Measurements from ENCODE around the gene HNRNPA3. TPM values are rescaled to one million over a fixed set of nuclear protein-coding genes. Genes with fewer than 3 reads are reported as not detected.

The HNRNPA3 gene
- total and polyA plus RNA-seq, 10 of the 15 experiments (the other 5 are each of a cell fraction or from before 2014, with no cell fraction given): 40.4 to 343 (median 206) TPM

DNA sequence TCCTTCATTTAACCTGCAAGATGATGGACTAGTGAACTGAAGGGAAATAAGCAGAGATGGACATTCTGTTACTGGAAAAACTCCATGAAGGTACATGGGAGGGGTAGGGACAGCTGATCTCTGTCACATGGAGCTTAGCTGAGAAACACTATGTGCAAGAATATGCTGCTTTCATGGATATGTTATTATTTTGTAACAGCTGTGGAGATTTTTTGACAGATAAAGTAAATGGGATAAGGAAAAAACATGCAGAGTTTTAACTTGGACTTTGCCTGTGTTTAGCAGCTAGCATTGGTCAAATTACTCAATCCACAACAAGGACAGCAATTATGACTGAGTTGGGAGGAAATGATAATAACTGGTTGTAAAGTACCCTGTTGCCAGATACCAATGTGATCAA lies 28.7 kb upstream of the HNRNPA3 start:
- no peaks in the 10 kb centered on the region for H3K9me3 ChIP-seq (replicated peaks; ENCODE audit: control insufficient read depth, insufficient read depth, low read length)
- ChIA-PET CTCF (interaction anchor here (1.2 to 1.5 kb wide), 2 partner anchors 19 to 110 kb away, joined by 3 to 6 read pairs; no protein-coding TSS in a partner anchor), POLR2A (no interaction called here), RAD21 (ENCODE audit: unreplicated experiment) (no interaction called here), SMC1A (ENCODE audit: uncharacterized antibody, unreplicated experiment) (interaction anchor here (0.7 kb wide), 1 partner anchor 11 kb away, joined by 3 read pairs; no protein-coding TSS in a partner anchor)
- TF ChIP-seq LARP7 (IDR thresholded peaks at IDR 0.05) (no peak), FOXM1 (IDR thresholded peaks at IDR 0.05; ENCODE audit: low read depth, low read length) (no peak), SREBF1 (IDR thresholded peaks at IDR 0.05; ENCODE audit: low read length) (no peak), NBN (IDR thresholded peaks at IDR 0.05) (no peak), MYC (IDR thresholded peaks at IDR 0.05; ENCODE audit: insufficient read depth, insufficient read length, insufficient replicate concordance, low read length, severe bottlenecking) (no peak), SUPT20H (IDR thresholded peaks at IDR 0.05; ENCODE audit: borderline replicate concordance, control insufficient read depth, low read depth, low read length) (no peak), ASH2L (IDR thresholded peaks at IDR 0.05; ENCODE audit: borderline replicate concordance, low read depth) (no peak), NR2C1 (IDR thresholded peaks at IDR 0.05) (no peak), MEF2B (IDR thresholded peaks at IDR 0.05; ENCODE audit: partially characterized antibody, poor library complexity, severe bottlenecking) (no peak)
- TF ChIP-seq, protein P1, sequence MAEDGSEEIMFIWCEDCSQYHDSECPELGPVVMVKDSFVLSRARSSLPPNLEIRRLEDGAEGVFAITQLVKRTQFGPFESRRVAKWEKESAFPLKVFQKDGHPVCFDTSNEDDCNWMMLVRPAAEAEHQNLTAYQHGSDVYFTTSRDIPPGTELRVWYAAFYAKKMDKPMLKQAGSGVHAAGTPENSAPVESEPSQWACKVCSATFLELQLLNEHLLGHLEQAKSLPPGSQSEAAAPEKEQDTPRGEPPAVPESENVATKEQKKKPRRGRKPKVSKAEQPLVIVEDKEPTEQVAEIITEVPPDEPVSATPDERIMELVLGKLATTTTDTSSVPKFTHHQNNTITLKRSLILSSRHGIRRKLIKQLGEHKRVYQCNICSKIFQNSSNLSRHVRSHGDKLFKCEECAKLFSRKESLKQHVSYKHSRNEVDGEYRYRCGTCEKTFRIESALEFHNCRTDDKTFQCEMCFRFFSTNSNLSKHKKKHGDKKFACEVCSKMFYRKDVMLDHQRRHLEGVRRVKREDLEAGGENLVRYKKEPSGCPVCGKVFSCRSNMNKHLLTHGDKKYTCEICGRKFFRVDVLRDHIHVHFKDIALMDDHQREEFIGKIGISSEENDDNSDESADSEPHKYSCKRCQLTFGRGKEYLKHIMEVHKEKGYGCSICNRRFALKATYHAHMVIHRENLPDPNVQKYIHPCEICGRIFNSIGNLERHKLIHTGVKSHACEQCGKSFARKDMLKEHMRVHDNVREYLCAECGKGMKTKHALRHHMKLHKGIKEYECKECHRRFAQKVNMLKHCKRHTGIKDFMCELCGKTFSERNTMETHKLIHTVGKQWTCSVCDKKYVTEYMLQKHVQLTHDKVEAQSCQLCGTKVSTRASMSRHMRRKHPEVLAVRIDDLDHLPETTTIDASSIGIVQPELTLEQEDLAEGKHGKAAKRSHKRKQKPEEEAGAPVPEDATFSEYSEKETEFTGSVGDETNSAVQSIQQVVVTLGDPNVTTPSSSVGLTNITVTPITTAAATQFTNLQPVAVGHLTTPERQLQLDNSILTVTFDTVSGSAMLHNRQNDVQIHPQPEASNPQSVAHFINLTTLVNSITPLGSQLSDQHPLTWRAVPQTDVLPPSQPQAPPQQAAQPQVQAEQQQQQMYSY (CRISPR knock-in tag; IDR thresholded peaks at IDR 0.05): no peak
- TF ChIP-seq, protein P2, sequence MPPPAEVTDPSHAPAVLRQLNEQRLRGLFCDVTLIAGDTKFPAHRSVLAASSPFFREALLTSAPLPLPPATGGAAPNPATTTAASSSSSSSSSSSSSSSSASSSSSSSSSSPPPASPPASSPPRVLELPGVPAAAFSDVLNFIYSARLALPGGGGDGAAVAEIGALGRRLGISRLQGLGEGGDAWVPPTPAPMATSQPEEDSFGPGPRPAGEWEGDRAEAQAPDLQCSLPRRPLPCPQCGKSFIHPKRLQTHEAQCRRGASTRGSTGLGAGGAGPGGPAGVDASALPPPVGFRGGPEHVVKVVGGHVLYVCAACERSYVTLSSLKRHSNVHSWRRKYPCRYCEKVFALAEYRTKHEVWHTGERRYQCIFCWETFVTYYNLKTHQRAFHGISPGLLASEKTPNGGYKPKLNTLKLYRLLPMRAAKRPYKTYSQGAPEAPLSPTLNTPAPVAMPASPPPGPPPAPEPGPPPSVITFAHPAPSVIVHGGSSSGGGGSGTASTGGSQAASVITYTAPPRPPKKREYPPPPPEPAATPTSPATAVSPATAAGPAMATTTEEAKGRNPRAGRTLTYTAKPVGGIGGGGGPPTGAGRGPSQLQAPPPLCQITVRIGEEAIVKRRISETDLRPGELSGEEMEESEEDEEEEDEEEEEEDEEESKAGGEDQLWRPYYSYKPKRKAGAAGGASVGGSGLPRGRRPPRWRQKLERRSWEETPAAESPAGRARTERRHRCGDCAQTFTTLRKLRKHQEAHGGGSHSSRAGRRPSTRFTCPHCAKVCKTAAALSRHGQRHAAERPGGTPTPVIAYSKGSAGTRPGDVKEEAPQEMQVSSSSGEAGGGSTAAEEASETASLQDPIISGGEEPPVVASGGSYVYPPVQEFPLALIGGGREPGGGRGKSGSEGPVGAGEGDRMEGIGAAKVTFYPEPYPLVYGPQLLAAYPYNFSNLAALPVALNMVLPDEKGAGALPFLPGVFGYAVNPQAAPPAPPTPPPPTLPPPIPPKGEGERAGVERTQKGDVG (CRISPR knock-in tag; IDR thresholded peaks at IDR 0.05): no peak
- no peak overlapping the region for H2AFZ ChIP-seq (ENCODE audit: control insufficient read depth, low read depth, low read length)
- no peaks in the 10 kb centered on the region for H3K36me3 ChIP-seq (ENCODE audit: control insufficient read depth in 2 of 2, insufficient read depth in 2 of 2, low read length in 1 of 2)
- intact Hi-C loops (cut with micrococcal nuclease; ENCODE audit: unreplicated experiment): no loop called here
- no peaks in the 10 kb centered on the region for H3K79me2 ChIP-seq (ENCODE audit: control insufficient read depth, insufficient read depth, low read length)
- no peaks in the 10 kb centered on the region for H3K4me1 ChIP-seq (ENCODE audit: control insufficient read depth, insufficient read depth, low read length)
- no peaks in the 10 kb centered on the region for H3K27me3 ChIP-seq (replicated peaks in 1 of 2; ENCODE audit: control insufficient read depth in 2 of 2, insufficient read depth in 2 of 2, low read length in 1 of 2)
- no peak overlapping the region for H3K9ac ChIP-seq (ENCODE audit: control insufficient read depth, insufficient read depth, low read length)
- in situ Hi-C loops (cut with MboI): no loop called here
- no peak overlapping the region for H3K4me3 ChIP-seq
- no peak overlapping the region for H3K27ac ChIP-seq (ENCODE audit: control insufficient read depth, insufficient read depth)
- FAIRE-seq (no peak), ATAC-seq (no peak), DNase-seq (ENCODE audit: low read depth, low spot score) (no peak)
- no peak overlapping the region for H3K4me2 ChIP-seq (ENCODE audit: control insufficient read depth, insufficient read depth)
- BruUV-seq (replicated peaks): no TSS peak
- no peaks in the 10 kb centered on the region for H4K20me1 ChIP-seq (ENCODE audit: control insufficient read depth, insufficient read depth)
